ENCODE measurements around the gene KDM1B. TPM values are rescaled to one million over a fixed set of nuclear protein-coding genes. Genes with fewer than 3 reads are reported as not detected.

The KDM1B gene
- polyA plus RNA-seq, 1 of the 3 experiments (the other 2 are of a cell fraction) = 9.4 TPM

DNA sequence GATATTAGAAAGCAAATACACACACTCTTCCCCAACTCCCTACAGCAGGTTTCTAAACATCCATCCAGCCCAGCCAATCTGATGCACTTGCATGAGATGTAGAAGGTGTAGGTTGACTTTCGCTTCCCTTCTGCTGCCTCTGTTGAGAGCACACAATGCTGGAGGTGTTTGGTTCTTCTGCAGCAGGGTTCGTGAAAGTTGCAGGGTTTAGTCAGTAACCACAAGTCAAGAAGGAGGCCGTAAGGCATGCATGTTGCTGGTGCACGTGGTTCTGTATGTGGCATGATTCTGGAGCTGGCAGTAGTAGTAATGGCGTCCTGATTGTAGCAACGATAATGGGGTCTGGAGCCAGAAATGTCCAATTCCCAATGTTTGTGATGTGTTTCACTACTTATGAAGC lies 56.1 kb downstream of the KDM1B start:
- H3K4me1 ChIP-seq (ENCODE audit: control insufficient read depth in 1 of 2, insufficient read depth in 2 of 2, low read depth in 1 of 2, low read length in 1 of 2) = no peaks in the 10 kb centered on the region
- H3K4me2 ChIP-seq = no peak overlapping the region
- DNase-seq = no peak
- H3K9me3 ChIP-seq = no peaks in the 10 kb centered on the region
- no peaks in the 10 kb centered on the region for H4K20me1 ChIP-seq (ENCODE audit: insufficient read depth)
- H3K9ac ChIP-seq = no peak overlapping the region
- H3K36me3 ChIP-seq (replicated peaks in 1 of 2; ENCODE audit: control insufficient read depth in 1 of 2, insufficient read depth in 2 of 2, low read length in 1 of 2) = no peaks in the 10 kb centered on the region
- H3K79me2 ChIP-seq (ENCODE audit: insufficient read depth) = no peaks in the 10 kb centered on the region
- no peaks in the 10 kb centered on the region for H3K27me3 ChIP-seq (ENCODE audit: insufficient read depth)
- no peak overlapping the region for H3K4me3 ChIP-seq (ENCODE audit: low read depth in 2 of 2, low read length in 1 of 2)
- H3K9me2 ChIP-seq = no peaks in the 10 kb centered on the region
- POLR2A ChIA-PET = no interaction called here
- 83% methylated on average over 4 of the region's 6 CpGs for WGBS (ENCODE audit: low lambda C conversion rate)
- H3F3A ChIP-seq (replicated peaks; ENCODE audit: insufficient read depth) = no peaks in the 10 kb centered on the region
- no peak overlapping the region for H3K27ac ChIP-seq (ENCODE audit: low read depth in 2 of 2, low read length in 1 of 2)
- TF ChIP-seq SIN3A (IDR thresholded peaks at IDR 0.05; ENCODE audit: borderline replicate concordance, low read depth, low read length) (no peak), TAF1 (IDR thresholded peaks at IDR 0.05; ENCODE audit: borderline replicate concordance, low read depth, low read length) (no peak), NRF1 (IDR thresholded peaks at IDR 0.05; ENCODE audit: low read depth, low read length) (no peak), ELF1 (IDR thresholded peaks at IDR 0.05) (no peak), RFX5 (IDR thresholded peaks at IDR 0.05; ENCODE audit: low read length) (no peak), CHD2 (IDR thresholded peaks at IDR 0.05; ENCODE audit: low read length, partially characterized antibody) (no peak), EZH2phosphoT487 (IDR thresholded peaks at IDR 0.05; ENCODE audit: borderline replicate concordance, low read depth) (no peak), FOXJ3 (CRISPR knock-in tag; IDR thresholded peaks at IDR 0.05) (no peak)
- TF ChIP-seq, protein P1, sequence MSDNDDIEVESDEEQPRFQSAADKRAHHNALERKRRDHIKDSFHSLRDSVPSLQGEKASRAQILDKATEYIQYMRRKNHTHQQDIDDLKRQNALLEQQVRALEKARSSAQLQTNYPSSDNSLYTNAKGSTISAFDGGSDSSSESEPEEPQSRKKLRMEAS (IDR thresholded peaks at IDR 0.05; ENCODE audit: low read depth) = no peak
- TF ChIP-seq, protein P2, sequence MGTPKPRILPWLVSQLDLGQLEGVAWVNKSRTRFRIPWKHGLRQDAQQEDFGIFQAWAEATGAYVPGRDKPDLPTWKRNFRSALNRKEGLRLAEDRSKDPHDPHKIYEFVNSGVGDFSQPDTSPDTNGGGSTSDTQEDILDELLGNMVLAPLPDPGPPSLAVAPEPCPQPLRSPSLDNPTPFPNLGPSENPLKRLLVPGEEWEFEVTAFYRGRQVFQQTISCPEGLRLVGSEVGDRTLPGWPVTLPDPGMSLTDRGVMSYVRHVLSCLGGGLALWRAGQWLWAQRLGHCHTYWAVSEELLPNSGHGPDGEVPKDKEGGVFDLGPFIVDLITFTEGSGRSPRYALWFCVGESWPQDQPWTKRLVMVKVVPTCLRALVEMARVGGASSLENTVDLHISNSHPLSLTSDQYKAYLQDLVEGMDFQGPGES (IDR thresholded peaks at IDR 0.05; ENCODE audit: low read depth, low read length) = no peak
- CTCF ChIA-PET = no interaction called here
- no peak overlapping the region for H2AFZ ChIP-seq (ENCODE audit: low read depth)

GRCh38 chr6:18212231-18212630 lies 57.0 kb downstream of the KDM1B start:
- Histone ChIP-seq H3K27me3 (ENCODE audit: insufficient read depth) (no peaks in the 10 kb centered on the region), H3K79me2 (ENCODE audit: insufficient read depth) (no peaks in the 10 kb centered on the region), H3K9me2 (no peaks in the 10 kb centered on the region), H3F3A (replicated peaks; ENCODE audit: insufficient read depth) (peaks cover 3% of the 10 kb centered on the region), H3K4me2 (no peak overlapping the region), H3K36me3 (replicated peaks in 1 of 2; ENCODE audit: control insufficient read depth in 1 of 2, insufficient read depth in 2 of 2, low read length in 1 of 2) (no peaks in the 10 kb centered on the region), H4K20me1 (ENCODE audit: insufficient read depth) (no peaks in the 10 kb centered on the region), H2AFZ (ENCODE audit: low read depth) (no peak overlapping the region), H3K4me1 (ENCODE audit: control insufficient read depth in 1 of 2, insufficient read depth in 2 of 2, low read depth in 1 of 2, low read length in 1 of 2) (no peaks in the 10 kb centered on the region), H3K27ac (ENCODE audit: low read depth in 2 of 2, low read length in 1 of 2) (no peak overlapping the region), H3K9ac (no peak overlapping the region), H3K4me3 (ENCODE audit: low read depth in 2 of 2, low read length in 1 of 2) (no peak overlapping the region), H3K9me3 (no peaks in the 10 kb centered on the region)
- CTCF ChIA-PET = no interaction called here
- 71% methylated on average over 4 of the region's 4 CpGs for WGBS (ENCODE audit: low lambda C conversion rate)
- POLR2A ChIA-PET = no interaction called here
- TF ChIP-seq, protein P1 (IDR thresholded peaks at IDR 0.05; ENCODE audit: low read depth) = no peak
- TF ChIP-seq PBX3 (IDR thresholded peaks at IDR 0.05) (no peak), NFIC (IDR thresholded peaks at IDR 0.05; ENCODE audit: borderline replicate concordance) (no peak), GABPA (IDR thresholded peaks at IDR 0.05; ENCODE audit: low read depth) (no peak), SMC3 (IDR thresholded peaks at IDR 0.05; ENCODE audit: low read depth, low read length) (no peak), MEF2A (IDR thresholded peaks at IDR 0.05; ENCODE audit: borderline replicate concordance, low read depth) (no peak), RCOR1 (IDR thresholded peaks at IDR 0.05; ENCODE audit: low read length) (no peak), SIN3A (IDR thresholded peaks at IDR 0.05; ENCODE audit: borderline replicate concordance, low read depth, low read length) (no peak), POLR2AphosphoS5 (IDR thresholded peaks at IDR 0.05; ENCODE audit: low read depth, low read length) (no peak), FOXM1 (IDR thresholded peaks at IDR 0.05; ENCODE audit: low read depth) (no peak), CHD2 (IDR thresholded peaks at IDR 0.05; ENCODE audit: low read length, partially characterized antibody) (no peak), FOSL2 (IDR thresholded peaks at IDR 0.05; ENCODE audit: borderline replicate concordance, low read depth) (no peak), MXI1 (IDR thresholded peaks at IDR 0.05; ENCODE audit: low read depth, low read length) (no peak)
- TF ChIP-seq, protein P3, sequence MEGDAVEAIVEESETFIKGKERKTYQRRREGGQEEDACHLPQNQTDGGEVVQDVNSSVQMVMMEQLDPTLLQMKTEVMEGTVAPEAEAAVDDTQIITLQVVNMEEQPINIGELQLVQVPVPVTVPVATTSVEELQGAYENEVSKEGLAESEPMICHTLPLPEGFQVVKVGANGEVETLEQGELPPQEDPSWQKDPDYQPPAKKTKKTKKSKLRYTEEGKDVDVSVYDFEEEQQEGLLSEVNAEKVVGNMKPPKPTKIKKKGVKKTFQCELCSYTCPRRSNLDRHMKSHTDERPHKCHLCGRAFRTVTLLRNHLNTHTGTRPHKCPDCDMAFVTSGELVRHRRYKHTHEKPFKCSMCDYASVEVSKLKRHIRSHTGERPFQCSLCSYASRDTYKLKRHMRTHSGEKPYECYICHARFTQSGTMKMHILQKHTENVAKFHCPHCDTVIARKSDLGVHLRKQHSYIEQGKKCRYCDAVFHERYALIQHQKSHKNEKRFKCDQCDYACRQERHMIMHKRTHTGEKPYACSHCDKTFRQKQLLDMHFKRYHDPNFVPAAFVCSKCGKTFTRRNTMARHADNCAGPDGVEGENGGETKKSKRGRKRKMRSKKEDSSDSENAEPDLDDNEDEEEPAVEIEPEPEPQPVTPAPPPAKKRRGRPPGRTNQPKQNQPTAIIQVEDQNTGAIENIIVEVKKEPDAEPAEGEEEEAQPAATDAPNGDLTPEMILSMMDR (IDR thresholded peaks at IDR 0.05) = no peak
- TF ChIP-seq, protein P2 (IDR thresholded peaks at IDR 0.05; ENCODE audit: low read depth, low read length) = no peak
- TF ChIP-seq, protein P4, sequence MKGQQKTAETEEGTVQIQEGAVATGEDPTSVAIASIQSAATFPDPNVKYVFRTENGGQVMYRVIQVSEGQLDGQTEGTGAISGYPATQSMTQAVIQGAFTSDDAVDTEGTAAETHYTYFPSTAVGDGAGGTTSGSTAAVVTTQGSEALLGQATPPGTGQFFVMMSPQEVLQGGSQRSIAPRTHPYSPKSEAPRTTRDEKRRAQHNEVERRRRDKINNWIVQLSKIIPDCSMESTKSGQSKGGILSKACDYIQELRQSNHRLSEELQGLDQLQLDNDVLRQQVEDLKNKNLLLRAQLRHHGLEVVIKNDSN (IDR thresholded peaks at IDR 0.05; ENCODE audit: borderline replicate concordance, low read depth) = no peak
- DNase-seq = no peak

Measured in SK-N-SH (cell line).